ENCODE data around the gene MAPKAPK3.

The MAPKAPK3 gene

GRCh38 chr3:50587806-50588758 lies 28.9 kb upstream of the MAPKAPK3 start:
- peak; percentile 51 for DNase-seq

- DNase-seq = no peak
Observed at GRCh38 chr3:50588759-50589433, 28.1 kb upstream of the MAPKAPK3 start.

GRCh38 chr3:50591196-50591741 lies 25.7 kb upstream of the MAPKAPK3 start:
- no peak for DNase-seq

GRCh38 chr3:50592568-50592967 lies 24.4 kb upstream of the MAPKAPK3 start:
- DNase-seq = no peak

GRCh38 chr3:50594253-50594785 lies 22.6 kb upstream of the MAPKAPK3 start:
- DNase-seq = no peak

- no peak for DNase-seq
Observed at GRCh38 chr3:50599115-50599715, 17.7 kb upstream of the MAPKAPK3 start.

GRCh38 chr3:50599716-50600118 lies 17.2 kb upstream of the MAPKAPK3 start:
- DNase-seq = no peak

GRCh38 chr3:50600141-50600753 lies 16.7 kb upstream of the MAPKAPK3 start:
- DNase-seq = no peak

- DNase-seq = peak; percentile 83
Observed at GRCh38 chr3:50600841-50601591, 15.9 kb upstream of the MAPKAPK3 start.

GRCh38 chr3:50602595-50603191 lies 14.3 kb upstream of the MAPKAPK3 start:
- DNase-seq = no peak

GRCh38 chr3:50603261-50604109 lies 13.5 kb upstream of the MAPKAPK3 start:
- DNase-seq = no peak

GRCh38 chr3:50604110-50604621 lies 12.8 kb upstream of the MAPKAPK3 start:
- no peak for DNase-seq

GRCh38 chr3:50604628-50605588 lies 12.0 kb upstream of the MAPKAPK3 start:
- DNase-seq = no peak

GRCh38 chr3:50605901-50606326 lies 11.0 kb upstream of the MAPKAPK3 start:
- no peak for DNase-seq

GRCh38 chr3:50606596-50606995 lies 10.4 kb upstream of the MAPKAPK3 start:
- no peak for DNase-seq

- DNase-seq = no peak
Observed at GRCh38 chr3:50607271-50608091, 9.5 kb upstream of the MAPKAPK3 start.

GRCh38 chr3:50608278-50608677 lies 8.7 kb upstream of the MAPKAPK3 start:
- DNase-seq = no peak

All from activated effector memory CD4-positive, alpha-beta T cell treated with Interleukin-2 at 50 U/mL for 16 hours (primary cell).